GM23338 (cell line): ENCODE results near the gene BPIFB6. TPM values are rescaled to one million over a fixed set of nuclear protein-coding genes. Genes with fewer than 3 reads are reported as not detected.
A peak's percentile ranks its signal among the peaks of the same experiment; 100 is the strongest.

Experiments used
- ATAC-seq: fragments of 200-7000 bp; cut with Tn5 transposase; 3 replicates; pipeline ENCODE4 v1.9.1; 2020
- DNase-seq: peaks from one replicate; pipeline ENCODE4 v3.0.0-alpha.2; 2015; ENCODE audit warnings: low spot score
- H2AFZ ChIP-seq: fragments of 200-600 bp; sonication (generic); 2 replicates; pipeline ENCODE4 v1.8.0; 2016; ENCODE audit warnings: antibody characterized with exemption, mild to moderate bottlenecking, moderate library complexity
- H3F3A ChIP-seq: fragments of 200-600 bp; sonication (generic); replicated peaks from 2 replicates; pipeline ENCODE4 v1.8.0; 2017; ENCODE audit warnings: antibody characterized with exemption, mixed run types, low read depth
- H3K27ac ChIP-seq: fragments of 200-600 bp; sonication (generic); 2 replicates; pipeline ENCODE4 v1.6.1; 2016; ENCODE audit warnings: low read depth
- H3K27me3 ChIP-seq: fragments of 200-600 bp; sonication (generic); 2 replicates; pipeline ENCODE4 v1.8.0; 2016; ENCODE audit warnings: mild to moderate bottlenecking, mixed run types, moderate library complexity; ENCODE audit not compliant: insufficient read depth
- H3K36me3 ChIP-seq: fragments of 200-600 bp; sonication (generic); 2 replicates; pipeline ENCODE4 v1.8.0; 2016; ENCODE audit warnings: mild to moderate bottlenecking; ENCODE audit not compliant: insufficient read depth
- H3K4me1 ChIP-seq: fragments of 200-600 bp; sonication (generic); 2 replicates; pipeline ENCODE4 v1.8.0; 2016; ENCODE audit warnings: mild to moderate bottlenecking, moderate library complexity; ENCODE audit not compliant: insufficient read depth
- H3K4me2 ChIP-seq: fragments of 200-600 bp; sonication (generic); 2 replicates; pipeline ENCODE4 v1.7.1; 2017; ENCODE audit warnings: mixed run types
- H3K4me3 ChIP-seq: fragments of 200-600 bp; sonication (generic); 2 replicates; pipeline ENCODE4 v1.6.1; 2016; ENCODE audit warnings: mixed run types
- H3K79me2 ChIP-seq: fragments of 200-600 bp; sonication (generic); replicated peaks from 2 replicates; pipeline ENCODE4 v1.8.0; 2017; ENCODE audit warnings: mild to moderate bottlenecking; ENCODE audit not compliant: insufficient read depth
- H3K9me2 ChIP-seq: fragments of 200-600 bp; sonication (generic); 2 replicates; pipeline ENCODE4 v1.8.0; 2017; ENCODE audit not compliant: insufficient read depth
- H4K20me1 ChIP-seq: fragments of 200-600 bp; sonication (generic); replicated peaks from 2 replicates; pipeline ENCODE4 v1.8.0; 2017; ENCODE audit warnings: mild to moderate bottlenecking; ENCODE audit not compliant: insufficient read depth
- H3K27ac Mint-ChIP-seq: 2 replicates; pipeline ENCODE4 v1.8.0; 2020; ENCODE audit warnings: inconsistent platforms, mild to moderate bottlenecking, moderate library complexity, mixed read lengths
- H3K27me3 Mint-ChIP-seq: 3 replicates; pipeline ENCODE4 v1.8.0; 2022; ENCODE audit warnings: low read depth, mild to moderate bottlenecking, moderate library complexity, mixed read lengths, inconsistent platforms; ENCODE audit not compliant: insufficient read depth, poor library complexity
- H3K36me3 Mint-ChIP-seq: 3 replicates; pipeline ENCODE4 v1.8.0; 2021; ENCODE audit warnings: low read depth, mild to moderate bottlenecking, inconsistent platforms, moderate library complexity, mixed read lengths
- H3K4me1 Mint-ChIP-seq: 3 replicates; pipeline ENCODE4 v1.8.0; 2020; ENCODE audit warnings: mild to moderate bottlenecking, inconsistent platforms, mixed read lengths
- H3K4me3 Mint-ChIP-seq: 3 replicates; pipeline ENCODE4 v1.8.0; 2021; ENCODE audit warnings: moderate library complexity, mild to moderate bottlenecking, inconsistent platforms, mixed read lengths
- H3K9me3 Mint-ChIP-seq: 3 replicates; pipeline ENCODE4 v1.8.0; 2020; ENCODE audit warnings: moderate library complexity, mild to moderate bottlenecking, inconsistent platforms, mixed read lengths
- CREB1 ChIP-seq: fragments of 250-450 bp; sonication (Bioruptor Pico); IDR thresholded peaks from 2 replicates; pipeline ENCODE4 v1.5.0; 2020; ENCODE audit warnings: low read depth, mild to moderate bottlenecking, moderate library complexity
- CTCF ChIP-seq, 2 experiments: fragments of 200-600 bp in 1 of 2; sonication (generic) in 1 of 2; conservative IDR thresholded peaks; 2 replicates each; pipeline versions ENCODE4 v1.5.1 to v1.6.1; 2016 to 2017; ENCODE audit warnings: antibody characterized with exemption in 2 of 2, low read depth in 2 of 2, mild to moderate bottlenecking in 2 of 2, moderate library complexity in 1 of 2
- ETS1 ChIP-seq: IDR thresholded peaks from 2 replicates; pipeline ENCODE4 v1.6.1; 2016; ENCODE audit warnings: antibody characterized with exemption
- EZH2 ChIP-seq: fragments of 200-600 bp; sonication (generic); IDR thresholded peaks from one replicate; pipeline ENCODE4 v1.8.0; 2017; ENCODE audit warnings: antibody characterized with exemption, mild to moderate bottlenecking, low read depth; ENCODE audit not compliant: unreplicated experiment
- EZH2phosphoT487 ChIP-seq: fragments of 200-600 bp; sonication (generic); IDR thresholded peaks from one replicate; pipeline ENCODE4 v1.8.1; 2018; ENCODE audit warnings: antibody characterized with exemption; ENCODE audit not compliant: unreplicated experiment
- JUNB ChIP-seq: IDR thresholded peaks from one replicate; pipeline ENCODE4 v1.6.1; 2016; ENCODE audit warnings: antibody characterized with exemption; ENCODE audit not compliant: unreplicated experiment
- STAT1 ChIP-seq: IDR thresholded peaks from one replicate; pipeline ENCODE4 v1.6.1; 2016; ENCODE audit warnings: antibody characterized with exemption; ENCODE audit not compliant: unreplicated experiment
- ZNF331 ChIP-seq: fragments of 250-450 bp; sonication (Bioruptor Pico); IDR thresholded peaks from 2 replicates; pipeline ENCODE4 v1.5.0; 2020; ENCODE audit warnings: low read depth, mild to moderate bottlenecking, moderate library complexity
- ZNF462 ChIP-seq: fragments of 250-450 bp; sonication (Bioruptor Pico); IDR thresholded peaks from 2 replicates; pipeline ENCODE4 v1.5.0; 2020; ENCODE audit warnings: mild to moderate bottlenecking, moderate library complexity
- polyA plus RNA-seq: library from polyadenylated mRNA; unstranded; fragments of >200 nt; fragmentation: Nextera tagmentation; extraction: Ambion mirVana; gene quantifications from 2 replicates; pipeline ENCODE4 v1.2.1, GENCODE V29; 2016
- total RNA-seq: library from RNA; depleted of rRNA; stranded (reverse); fragments of >200 nt; shearing (Covaris generic); gene quantifications from 2 replicates; pipeline ENCODE4 v1.2.3, GENCODE V29; 2014

The BPIFB6 gene
- total and polyA plus RNA-seq, 2 experiments from 2014 or later = not detected

- TF ChIP-seq ZNF462 (CRISPR knock-in tag) (no peak), ZNF331 (CRISPR knock-in tag) (no peak), JUNB (no peak), EZH2phosphoT487 (no peak), ETS1 (no peak), CREB1 (no peak)
Measured at GRCh38 chr20:33014336-33015113, 16.9 kb upstream of the BPIFB6 start (continued).

GRCh38 chr20:33015114-33015484 lies 16.3 kb upstream of the BPIFB6 start:
- no peaks in the 10 kb centered on the region for H3K79me2 ChIP-seq
- H4K20me1 ChIP-seq = no peaks in the 10 kb centered on the region
- no peak overlapping the region for H3K27ac ChIP-seq
- Mint-ChIP-seq H3K9me3 (no peaks in the 10 kb centered on the region), H3K4me1 (peaks cover 12% of the 10 kb centered on the region), H3K36me3 (no peaks in the 10 kb centered on the region), H3K27ac (no peak overlapping the region), H3K27me3 (peaks cover 13% of the 10 kb centered on the region), H3K4me3 (no peak overlapping the region)
- H3K36me3 ChIP-seq = no peaks in the 10 kb centered on the region
- H3K4me1 ChIP-seq = no peaks in the 10 kb centered on the region
- no peak overlapping the region for H3K4me3 ChIP-seq
- no peaks in the 10 kb centered on the region for H3F3A ChIP-seq
- no peaks in the 10 kb centered on the region for H3K9me2 ChIP-seq
- 0 out of 2 replicates have a peak overlapping the region, but pooled peaks have one; percentile 18 for H2AFZ ChIP-seq
- DNase-seq (no peak), ATAC-seq (no peak)
- H3K27me3 ChIP-seq = no peaks in the 10 kb centered on the region
- H3K4me2 ChIP-seq = no peak overlapping the region
- no peak for TF ChIP-seq STAT1
- TF ChIP-seq ETS1 = no peak
- TF ChIP-seq CREB1 = no peak
- TF ChIP-seq ZNF331 (CRISPR knock-in tag) = no peak
- TF ChIP-seq CTCF (conservative IDR thresholded peaks at IDR 0.05; ENCODE audit: low read depth in 2 of 2) = no peak
- TF ChIP-seq EZH2 = no peak
